ENCODE measurements around the gene NKAIN2.
A peak's percentile ranks its signal among the peaks of the same experiment; 100 is the strongest.

The NKAIN2 gene

DNA sequence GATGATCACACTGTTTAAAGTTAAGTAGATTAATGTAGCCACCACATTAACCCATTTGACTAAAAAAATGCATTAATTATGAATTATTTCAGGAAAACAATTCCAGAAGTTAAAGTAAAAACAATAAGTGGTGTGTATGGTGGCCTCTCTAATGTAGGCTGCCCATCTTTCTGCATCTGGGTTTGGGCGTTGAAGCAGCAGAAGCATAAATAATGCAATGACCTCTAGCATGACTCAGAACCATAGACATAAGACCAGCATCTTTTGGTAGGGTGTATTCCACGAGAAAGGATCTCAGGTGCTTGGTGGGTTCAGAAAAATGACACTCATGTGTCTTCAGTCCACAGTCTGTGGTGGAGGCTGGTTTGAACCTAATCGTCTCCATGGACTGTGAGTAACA lies 18.6 kb upstream of the NKAIN2 start:
- no peak overlapping the region for H2AFZ ChIP-seq (ENCODE audit: low read length, unreplicated experiment)

DNA sequence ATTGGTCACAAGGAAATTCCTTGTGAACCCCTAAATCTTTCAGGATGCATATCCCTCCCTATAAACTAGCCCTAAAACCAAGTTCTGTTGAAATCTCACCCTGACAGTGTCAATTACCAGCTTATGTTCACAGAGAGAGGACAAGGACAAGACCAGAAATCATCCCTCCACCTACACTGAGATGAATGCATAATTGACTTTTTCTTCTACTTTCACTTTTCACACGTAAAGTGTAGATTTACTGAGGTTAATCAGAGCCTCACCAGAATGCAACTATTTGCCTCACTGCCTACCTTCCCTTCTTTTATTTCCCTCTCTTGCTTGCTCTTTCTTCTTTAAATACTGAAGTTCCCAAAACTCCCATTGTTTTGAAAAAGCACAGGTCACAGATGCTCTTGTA lies 15.3 kb upstream of the NKAIN2 start:
- Histone ChIP-seq H3K4me1 (ENCODE audit: control insufficient read depth, insufficient read depth, low read length, unreplicated experiment) (no peaks in the 10 kb centered on the region), H3K4me3 (ENCODE audit: low read depth, low read length) (peak overlapping the region; percentile 70), H3K27ac (ENCODE audit: low read depth, low read length) (no peak overlapping the region), H2AFZ (ENCODE audit: low read length, unreplicated experiment) (peak overlapping the region; percentile 81), H3K36me3 (ENCODE audit: insufficient read depth, low read length) (no peaks in the 10 kb centered on the region), H3K27me3 (ENCODE audit: insufficient read depth, low read length) (no peaks in the 10 kb centered on the region), H3K79me2 (ENCODE audit: control insufficient read depth, insufficient read depth, low read length, unreplicated experiment) (no peaks in the 10 kb centered on the region)

More for the DNA sequence above, 18.6 kb upstream of the NKAIN2 start:
- no peaks in the 10 kb centered on the region for H3K4me1 ChIP-seq (ENCODE audit: control insufficient read depth, insufficient read depth, low read length, unreplicated experiment)
- no peaks in the 10 kb centered on the region for H3K27me3 ChIP-seq (ENCODE audit: insufficient read depth, low read length)
- H3K4me3 ChIP-seq (ENCODE audit: low read depth, low read length): no peak overlapping the region
- no peaks in the 10 kb centered on the region for H3K36me3 ChIP-seq (ENCODE audit: insufficient read depth, low read length)
- H3K27ac ChIP-seq (ENCODE audit: low read depth, low read length): no peak overlapping the region
- no peaks in the 10 kb centered on the region for H3K79me2 ChIP-seq (ENCODE audit: control insufficient read depth, insufficient read depth, low read length, unreplicated experiment)

DNA sequence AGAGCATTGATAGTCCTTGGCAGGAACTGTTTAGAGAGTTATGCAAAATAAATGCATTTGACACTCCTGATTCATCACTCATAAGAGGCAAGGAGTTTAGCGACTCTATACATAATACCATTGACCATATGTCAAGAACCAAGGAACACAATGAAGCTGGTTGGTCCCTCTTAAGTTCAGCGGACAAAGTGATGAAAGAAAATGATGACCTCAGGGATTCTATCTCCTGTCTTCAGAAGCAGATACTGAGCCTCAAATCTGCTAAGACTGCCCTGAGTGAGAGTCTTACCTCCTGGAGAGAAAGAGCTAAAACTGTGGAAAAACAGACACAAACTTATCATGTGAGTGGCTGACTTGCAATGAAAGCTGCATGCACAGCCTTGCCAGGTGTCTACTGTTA lies 9.5 kb upstream of the NKAIN2 start:
- H3K36me3 ChIP-seq (ENCODE audit: insufficient read depth, low read length): no peaks in the 10 kb centered on the region
- no peak overlapping the region for H3K4me3 ChIP-seq (ENCODE audit: low read depth, low read length)
- no peaks in the 10 kb centered on the region for H3K27me3 ChIP-seq (ENCODE audit: insufficient read depth, low read length)
- H3K4me1 ChIP-seq (ENCODE audit: control insufficient read depth, insufficient read depth, low read length, unreplicated experiment): no peaks in the 10 kb centered on the region
- no peak overlapping the region for H2AFZ ChIP-seq (ENCODE audit: low read length, unreplicated experiment)
- H3K79me2 ChIP-seq (ENCODE audit: control insufficient read depth, insufficient read depth, low read length, unreplicated experiment): no peaks in the 10 kb centered on the region
- H3K27ac ChIP-seq (ENCODE audit: low read depth, low read length): no peak overlapping the region

DNA sequence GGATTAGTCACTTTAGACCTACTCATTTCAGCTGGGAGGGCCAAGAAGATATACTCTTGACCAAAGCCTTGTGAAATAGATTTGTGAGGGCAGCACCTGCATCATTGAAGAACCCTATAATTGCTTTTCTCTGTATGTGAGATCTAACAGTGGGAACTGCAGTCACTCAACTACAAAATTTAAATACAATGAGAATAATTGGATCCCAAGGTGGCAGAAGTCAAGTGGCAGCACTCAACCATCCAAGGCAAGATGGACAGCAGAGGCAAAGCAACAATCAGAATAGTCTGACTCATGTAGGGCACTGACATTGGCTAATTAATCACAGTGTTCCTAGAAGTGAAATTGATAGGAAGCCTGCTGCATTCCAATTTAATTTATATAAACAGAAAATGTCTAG lies 8.9 kb upstream of the NKAIN2 start:
- Histone ChIP-seq H2AFZ (ENCODE audit: low read length, unreplicated experiment) (no peak overlapping the region), H3K27ac (ENCODE audit: low read depth, low read length) (no peak overlapping the region), H3K27me3 (ENCODE audit: insufficient read depth, low read length) (no peaks in the 10 kb centered on the region), H3K4me1 (ENCODE audit: control insufficient read depth, insufficient read depth, low read length, unreplicated experiment) (no peaks in the 10 kb centered on the region), H3K4me3 (ENCODE audit: low read depth, low read length) (no peak overlapping the region), H3K36me3 (ENCODE audit: insufficient read depth, low read length) (no peaks in the 10 kb centered on the region), H3K79me2 (ENCODE audit: control insufficient read depth, insufficient read depth, low read length, unreplicated experiment) (no peaks in the 10 kb centered on the region)

DNA sequence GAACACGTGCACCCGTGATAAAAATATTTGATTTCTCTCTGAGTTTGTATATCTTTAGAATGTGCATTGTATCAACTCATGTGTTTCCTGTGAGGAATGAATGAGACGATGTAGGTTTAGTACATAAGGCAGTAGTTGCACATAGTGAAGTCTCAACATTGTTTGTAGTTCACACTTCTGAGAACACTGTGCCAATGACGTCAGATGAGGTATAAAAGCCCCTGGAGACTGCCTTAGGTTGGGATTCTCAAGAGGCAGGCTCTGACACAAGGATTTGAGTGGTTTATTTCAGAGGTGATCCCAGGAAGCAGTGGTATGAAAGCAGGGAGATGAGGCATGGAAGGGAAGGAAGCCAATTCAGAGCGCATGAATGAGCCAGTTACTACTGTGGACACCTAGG lies 2.6 kb upstream of the NKAIN2 start:
- H3K36me3 ChIP-seq (ENCODE audit: insufficient read depth, low read length): no peaks in the 10 kb centered on the region
- H3K27me3 ChIP-seq (ENCODE audit: insufficient read depth, low read length): peaks cover 16% of the 10 kb centered on the region
- no peaks in the 10 kb centered on the region for H3K4me1 ChIP-seq (ENCODE audit: control insufficient read depth, insufficient read depth, low read length, unreplicated experiment)
- H2AFZ ChIP-seq (ENCODE audit: low read length, unreplicated experiment): no peak overlapping the region
- H3K79me2 ChIP-seq (ENCODE audit: control insufficient read depth, insufficient read depth, low read length, unreplicated experiment): no peaks in the 10 kb centered on the region
- no peak overlapping the region for H3K27ac ChIP-seq (ENCODE audit: low read depth, low read length)
- H3K4me3 ChIP-seq (ENCODE audit: low read depth, low read length): no peak overlapping the region

DNA sequence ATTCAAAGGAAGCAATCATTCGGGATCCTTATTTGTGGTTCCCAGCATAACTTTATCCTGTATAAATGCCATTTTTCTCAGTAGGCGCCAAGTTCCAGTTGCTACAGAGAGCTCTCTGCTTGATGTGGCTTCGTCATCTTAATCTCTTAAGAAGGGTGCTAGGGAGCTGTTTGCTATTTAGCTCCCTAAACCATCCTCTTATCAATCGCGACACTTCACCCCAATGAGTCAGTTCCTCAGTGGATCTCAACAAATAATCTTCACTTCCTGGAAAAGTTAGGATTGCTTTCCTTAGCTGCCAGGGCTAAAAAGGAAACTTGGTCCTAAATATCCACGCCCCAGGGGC lies 1.3 kb upstream of the NKAIN2 start:
- Histone ChIP-seq H3K27me3 (ENCODE audit: insufficient read depth, low read length) (peaks cover 25% of the 10 kb centered on the region), H3K36me3 (ENCODE audit: insufficient read depth, low read length) (no peaks in the 10 kb centered on the region), H3K4me3 (ENCODE audit: low read depth, low read length) (peak overlapping the region; percentile 83), H3K4me1 (ENCODE audit: control insufficient read depth, insufficient read depth, low read length, unreplicated experiment) (no peaks in the 10 kb centered on the region), H3K27ac (ENCODE audit: low read depth, low read length) (no peak overlapping the region), H3K79me2 (ENCODE audit: control insufficient read depth, insufficient read depth, low read length, unreplicated experiment) (no peaks in the 10 kb centered on the region), H2AFZ (ENCODE audit: low read length, unreplicated experiment) (peak overlapping the region; percentile 33)

DNA sequence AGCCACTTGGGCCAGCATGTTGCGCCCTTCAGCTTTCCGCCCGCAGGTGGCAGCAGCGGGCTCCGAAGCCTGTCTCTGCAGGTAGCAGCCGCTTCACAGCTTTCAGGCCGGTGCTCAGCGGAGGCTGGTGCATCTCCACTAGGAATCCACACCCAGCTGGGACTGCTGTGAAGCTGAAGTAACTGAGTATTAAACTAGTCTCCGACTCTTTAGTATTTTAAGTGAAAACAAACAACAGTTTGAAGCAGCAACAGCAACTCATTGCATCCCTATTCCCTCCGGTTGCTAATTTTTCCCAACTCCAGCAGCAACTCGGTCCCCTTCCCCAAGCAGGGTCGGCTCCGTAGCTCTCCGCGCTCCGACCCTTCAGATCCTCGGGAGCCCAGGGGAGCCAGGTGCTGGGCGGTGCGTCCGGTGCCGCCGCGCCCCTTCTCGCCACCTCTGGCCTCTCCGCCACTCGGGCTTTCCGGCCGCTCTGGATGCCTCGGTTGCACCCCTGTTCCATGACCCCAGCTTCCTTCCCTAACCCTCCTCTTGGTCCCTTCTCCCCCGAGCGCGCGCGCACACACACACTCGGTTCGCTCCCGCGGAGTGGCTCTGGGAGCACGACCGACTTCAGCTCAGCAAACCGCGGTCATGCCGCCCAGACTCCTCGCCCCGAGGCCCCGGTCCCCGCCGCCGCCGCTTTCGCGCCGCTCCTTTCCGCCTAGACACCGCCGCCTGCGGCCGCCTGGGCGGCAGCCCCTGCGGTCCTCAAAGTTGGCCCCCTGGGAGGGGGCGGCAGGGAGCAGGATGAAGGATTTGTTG lies 765 bp upstream of the NKAIN2 start:
- Histone ChIP-seq H3K4me1 (ENCODE audit: control insufficient read depth, insufficient read depth, low read length, unreplicated experiment) (no peaks in the 10 kb centered on the region), H2AFZ (ENCODE audit: low read length, unreplicated experiment) (peak overlapping the region; percentile 28)

DNA sequence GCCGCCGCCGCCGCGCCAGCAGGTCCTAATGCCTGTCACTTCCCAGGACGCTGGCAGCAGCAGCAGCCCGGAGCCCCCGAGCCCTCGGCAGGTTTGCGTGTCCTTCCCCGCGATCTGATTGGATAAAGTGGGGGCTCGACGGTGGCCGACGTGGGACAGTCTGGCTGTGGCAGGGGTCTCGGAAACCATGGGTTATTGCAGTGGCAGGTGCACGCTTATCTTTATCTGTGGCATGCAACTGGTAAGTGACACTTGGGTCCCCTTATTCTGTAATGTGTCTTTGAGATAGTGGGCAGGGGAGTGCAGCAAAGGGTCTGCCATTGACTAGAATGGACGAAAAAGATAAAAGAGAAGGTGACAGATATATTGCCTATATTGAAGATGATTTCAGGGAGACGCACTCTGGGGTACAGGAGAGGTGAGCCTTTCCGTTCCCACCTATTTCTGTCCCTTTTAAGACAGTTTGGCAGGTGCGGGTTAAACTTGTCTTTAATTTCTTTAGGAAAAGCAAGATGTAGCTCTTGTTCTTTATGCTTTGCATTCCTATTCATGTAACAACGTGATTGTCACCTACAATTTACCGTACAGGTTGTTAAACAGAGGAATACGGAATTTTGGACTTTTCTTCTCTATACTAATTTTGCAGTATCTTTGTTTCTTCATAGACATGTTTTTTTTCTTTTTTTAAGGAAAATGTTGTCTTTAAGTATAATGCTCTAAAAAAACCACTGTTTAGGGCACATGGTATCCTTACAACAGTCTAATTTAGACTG lies 535 bp downstream of the NKAIN2 start:
- peak overlapping the region; percentile 72 for H3K4me3 ChIP-seq (ENCODE audit: low read depth, low read length)
- H3K4me1 ChIP-seq (ENCODE audit: control insufficient read depth, insufficient read depth, low read length, unreplicated experiment): no peaks in the 10 kb centered on the region
- no peaks in the 10 kb centered on the region for H3K79me2 ChIP-seq (ENCODE audit: control insufficient read depth, insufficient read depth, low read length, unreplicated experiment)
- no peaks in the 10 kb centered on the region for H3K36me3 ChIP-seq (ENCODE audit: insufficient read depth, low read length)
- H2AFZ ChIP-seq (ENCODE audit: low read length, unreplicated experiment): peak overlapping the region; percentile 51
- H3K27me3 ChIP-seq (ENCODE audit: insufficient read depth, low read length): peaks cover 29% of the 10 kb centered on the region
- H3K27ac ChIP-seq (ENCODE audit: low read depth, low read length): no peak overlapping the region

More for the DNA sequence above, 765 bp upstream of the NKAIN2 start:
- H3K79me2 ChIP-seq (ENCODE audit: control insufficient read depth, insufficient read depth, low read length, unreplicated experiment): no peaks in the 10 kb centered on the region
- H3K36me3 ChIP-seq (ENCODE audit: insufficient read depth, low read length): no peaks in the 10 kb centered on the region
- H3K27ac ChIP-seq (ENCODE audit: low read depth, low read length): no peak overlapping the region
- H3K27me3 ChIP-seq (ENCODE audit: insufficient read depth, low read length): peaks cover 29% of the 10 kb centered on the region
- peak overlapping the region; percentile 83 for H3K4me3 ChIP-seq (ENCODE audit: low read depth, low read length)

DNA sequence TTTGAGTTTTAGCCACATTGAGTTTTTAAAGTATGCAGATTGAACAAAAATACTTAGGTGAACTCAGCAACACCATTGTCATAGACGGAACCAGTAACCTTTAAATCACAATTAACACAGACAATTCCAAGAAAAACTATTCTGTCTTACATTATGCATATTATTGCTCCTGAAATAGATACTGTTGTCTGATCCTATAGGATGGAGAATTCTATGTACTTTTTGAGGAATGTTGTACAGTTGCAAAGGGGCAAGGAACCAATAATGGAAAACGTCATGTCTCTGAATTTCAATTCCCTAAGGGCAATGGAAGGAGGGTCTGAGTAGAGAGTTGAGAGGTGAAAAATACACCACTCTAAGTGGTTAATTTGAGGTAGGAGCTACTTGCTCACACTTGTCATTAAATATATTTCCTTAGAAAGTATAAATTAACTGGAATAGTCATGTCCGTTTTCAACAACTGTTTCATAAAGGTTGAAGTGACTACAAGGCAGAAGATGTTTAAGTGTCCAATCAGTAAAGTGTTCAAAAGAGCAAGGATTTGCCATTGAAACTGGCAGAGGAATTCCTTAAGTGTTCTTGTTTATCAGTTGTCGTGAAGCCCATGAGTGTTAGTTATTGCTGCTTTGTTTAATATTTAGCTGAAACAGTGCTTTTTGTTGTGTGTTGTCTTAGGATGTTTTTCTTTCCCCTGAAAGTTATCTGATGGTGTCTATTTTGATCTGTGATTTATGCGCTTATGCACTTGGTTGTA lies 1.3 kb downstream of the NKAIN2 start:
- H3K79me2 ChIP-seq (ENCODE audit: control insufficient read depth, insufficient read depth, low read length, unreplicated experiment): no peaks in the 10 kb centered on the region
- H3K4me1 ChIP-seq (ENCODE audit: control insufficient read depth, insufficient read depth, low read length, unreplicated experiment): no peaks in the 10 kb centered on the region
- peaks cover 29% of the 10 kb centered on the region for H3K27me3 ChIP-seq (ENCODE audit: insufficient read depth, low read length)
- H3K27ac ChIP-seq (ENCODE audit: low read depth, low read length): no peak overlapping the region
- no peak overlapping the region for H3K4me3 ChIP-seq (ENCODE audit: low read depth, low read length)
- H2AFZ ChIP-seq (ENCODE audit: low read length, unreplicated experiment): no peak overlapping the region
- no peaks in the 10 kb centered on the region for H3K36me3 ChIP-seq (ENCODE audit: insufficient read depth, low read length)

DNA sequence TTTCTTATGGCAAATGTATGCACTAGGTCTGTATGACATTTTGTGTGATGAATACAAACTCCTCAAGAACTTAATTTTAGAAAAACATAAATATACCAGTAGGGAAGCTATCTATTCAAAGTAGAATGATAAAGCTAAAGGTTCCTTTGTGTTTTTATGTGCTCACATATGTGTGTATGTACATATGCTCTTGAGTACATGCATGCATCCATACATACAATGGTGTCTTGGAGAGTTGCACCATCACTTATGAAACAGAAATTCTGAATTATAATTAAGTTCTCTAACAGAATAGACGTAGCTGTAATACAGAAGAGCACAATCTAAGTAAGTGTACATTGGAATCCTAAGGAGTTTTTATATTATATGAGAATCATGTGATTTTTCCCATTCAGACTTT lies 2.3 kb downstream of the NKAIN2 start:
- Histone ChIP-seq H3K4me1 (ENCODE audit: control insufficient read depth, insufficient read depth, low read length, unreplicated experiment) (no peaks in the 10 kb centered on the region), H3K79me2 (ENCODE audit: control insufficient read depth, insufficient read depth, low read length, unreplicated experiment) (no peaks in the 10 kb centered on the region), H3K27ac (ENCODE audit: low read depth, low read length) (no peak overlapping the region), H3K4me3 (ENCODE audit: low read depth, low read length) (no peak overlapping the region), H3K27me3 (ENCODE audit: insufficient read depth, low read length) (peaks cover 29% of the 10 kb centered on the region), H2AFZ (ENCODE audit: low read length, unreplicated experiment) (no peak overlapping the region), H3K36me3 (ENCODE audit: insufficient read depth, low read length) (no peaks in the 10 kb centered on the region)

Measured in ACC112 (cell line).